Inflammatory macrophage treated with lipopolysaccharide for 4 hours (primary cell): ENCODE measurements around the gene DCP1B.
"Not testable (repeated sequence)": the region's sequence is repeated elsewhere in the genome, so short reads cannot be mapped to it uniquely, and the experiment has no call there.

Experiments used
- DNase-seq: peaks from one replicate; pipeline ENCODE4 v3.0.0-alpha.2; 2020

DCP1B gene

GRCh38 chr12:1972260-1972659 lies 32.0 kb downstream of the DCP1B start:
- no peak for DNase-seq

GRCh38 chr12:1970331-1970900 lies 33.8 kb downstream of the DCP1B start:
- DNase-seq, result no peak

GRCh38 chr12:1966561-1967226 lies 37.6 kb downstream of the DCP1B start:
- no peak for DNase-seq

- DNase-seq, result no peak
Measured at GRCh38 chr12:1965916-1966315, 38.3 kb downstream of the DCP1B start.

GRCh38 chr12:1962051-1963020 lies 41.9 kb downstream of the DCP1B start:
- no peak for DNase-seq

GRCh38 chr12:1956716-1957115 lies 47.5 kb downstream of the DCP1B start:
- DNase-seq, result no peak

GRCh38 chr12:1949771-1950470 lies 54.3 kb downstream of the DCP1B start:
- no peak for DNase-seq

- no peak for DNase-seq
Measured at GRCh38 chr12:1948883-1949282, 55.4 kb downstream of the DCP1B start.

GRCh38 chr12:1947081-1947480 lies 57.2 kb downstream of the DCP1B start:
- DNase-seq, result no peak

GRCh38 chr12:1946296-1946695 lies 58.0 kb downstream of the DCP1B start:
- no peak for DNase-seq

- DNase-seq, result not testable (repeated sequence)
Measured at GRCh38 chr12:1945502-1945901, 58.8 kb downstream of the DCP1B start.

- DNase-seq, result peak; percentile 81
Measured at GRCh38 chr12:1939801-1940607, 64.3 kb downstream of the DCP1B start.

- DNase-seq, result no peak
Measured at GRCh38 chr12:1939331-1939730, 64.9 kb downstream of the DCP1B start.

- no peak for DNase-seq
Measured at GRCh38 chr12:1937481-1938224, 66.6 kb downstream of the DCP1B start.

- DNase-seq, result no peak
Measured at GRCh38 chr12:1936406-1937320, 67.6 kb downstream of the DCP1B start.

GRCh38 chr12:1935700-1936378 lies 68.4 kb downstream of the DCP1B start:
- no peak for DNase-seq

GRCh38 chr12:1935242-1935641 lies 69.0 kb downstream of the DCP1B start:
- no peak for DNase-seq

- DNase-seq, result no peak
Measured at GRCh38 chr12:1934831-1935230, 69.4 kb downstream of the DCP1B start.

GRCh38 chr12:1934068-1934467 lies 70.2 kb downstream of the DCP1B start:
- DNase-seq, result no peak
